ENCODE results near the gene SLC36A2.

SLC36A2 gene

DNA sequence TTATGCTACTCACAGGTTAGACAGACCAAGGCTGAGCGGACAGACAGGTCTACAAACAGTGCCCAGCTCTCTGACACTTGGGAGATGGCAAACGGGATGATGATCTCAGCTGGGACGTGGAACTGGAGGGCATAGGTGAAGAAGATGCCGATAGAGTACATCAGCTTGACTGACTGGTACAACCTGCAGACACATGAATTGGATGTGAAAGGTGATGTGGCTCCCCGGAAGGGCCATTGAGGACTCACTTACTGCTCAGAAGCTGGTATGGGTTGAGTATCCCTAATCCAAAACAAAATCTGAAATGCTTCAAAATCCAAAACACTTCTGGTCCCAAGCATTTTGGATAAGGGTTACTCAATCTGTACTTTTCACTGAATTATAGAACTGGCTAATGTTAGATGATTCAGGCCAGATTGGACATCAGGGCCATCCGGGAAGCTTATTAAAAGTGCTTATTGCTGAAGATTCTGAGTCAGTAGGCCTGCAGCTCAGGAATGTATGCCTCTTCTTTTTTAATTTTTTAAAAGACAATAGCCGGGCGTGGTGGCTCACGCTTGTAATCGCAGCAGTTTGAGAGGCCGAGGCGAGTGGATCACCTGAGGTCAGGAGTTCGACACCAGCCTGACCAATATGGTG lies 66.2 kb downstream of the SLC36A2 start:
- no peak for DNase-seq

DNA sequence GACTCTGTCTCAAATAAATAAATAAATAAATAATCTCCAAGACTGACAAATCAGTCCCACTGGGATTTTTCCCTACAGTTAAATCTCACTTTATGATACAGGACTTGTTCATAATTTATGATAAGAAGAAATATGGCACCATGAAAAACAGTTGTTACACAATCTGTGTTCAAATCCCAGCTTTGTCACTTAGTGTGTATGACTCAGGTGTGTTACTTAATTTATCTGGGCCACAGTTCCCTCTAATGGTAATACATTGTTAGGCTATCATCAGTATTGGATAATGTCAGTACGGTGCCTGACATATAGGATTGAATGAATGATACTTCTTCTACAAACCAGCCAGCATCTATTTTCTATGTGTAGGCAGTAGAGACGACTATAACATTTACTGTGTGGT lies 66.9 kb downstream of the SLC36A2 start:
- no peak for DNase-seq

DNA sequence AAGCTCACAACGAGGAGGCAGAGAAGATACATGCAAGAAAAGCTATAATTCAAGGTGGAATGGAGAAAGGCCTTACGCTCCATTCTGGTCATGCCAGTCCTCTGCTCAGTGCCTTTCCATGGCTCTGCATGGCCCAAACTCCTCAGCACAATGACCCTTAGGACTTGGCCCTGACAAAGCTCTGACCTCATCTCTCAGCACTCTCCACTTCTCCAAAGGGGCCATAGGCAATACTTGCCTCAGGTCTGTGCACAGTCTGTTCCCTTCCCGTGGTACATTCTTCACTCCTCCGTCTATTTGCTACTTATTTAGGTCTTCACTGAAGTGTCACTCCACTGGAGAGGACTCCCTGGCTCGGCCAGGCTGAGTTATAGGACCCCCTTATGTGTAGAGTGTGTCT lies 68.5 kb downstream of the SLC36A2 start:
- no peak for DNase-seq

DNA sequence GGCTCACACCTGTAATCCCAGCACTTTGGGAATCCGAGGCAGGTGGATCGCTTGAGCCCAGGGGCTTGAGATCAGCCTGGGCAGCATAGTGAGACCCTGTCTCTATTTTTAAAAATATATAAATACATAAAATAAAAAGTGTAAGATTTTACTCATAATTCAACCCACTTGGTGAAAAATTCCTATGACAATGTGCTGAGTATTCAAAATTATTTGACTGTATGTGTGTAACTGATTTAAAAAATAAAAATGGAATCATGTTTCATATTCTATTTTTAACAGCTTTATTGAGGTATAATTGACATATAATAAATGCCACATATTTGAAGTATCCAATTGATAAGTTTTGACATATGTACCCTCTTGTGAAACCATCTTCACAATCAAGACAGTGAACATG lies 71.6 kb downstream of the SLC36A2 start:
- no peak for DNase-seq

GRCh38 chr5:151274666-151275065 lies 72.7 kb downstream of the SLC36A2 start:
- DNase-seq = no peak

- no peak for DNase-seq
These were observed 76.0 kb downstream of the SLC36A2 start for GRCh38 chr5:151271336-151271735.

GRCh38 chr5:151270599-151270998 lies 76.8 kb downstream of the SLC36A2 start:
- no peak for DNase-seq

GRCh38 chr5:151267491-151268260 lies 79.7 kb downstream of the SLC36A2 start:
- DNase-seq = no peak

All from NCI-H146 (cell line).